HG03460 (cell line): ENCODE results near the gene CCDC78.
A peak's percentile ranks its signal among the peaks of the same experiment; 100 is the strongest.

Experiments used
- ATAC-seq: cut with Tn5 transposase; IDR thresholded peaks from one replicate; pipeline ENCODE4 v1.9.1; 2021; ENCODE audit not compliant: unreplicated experiment

The CCDC78 gene

DNA sequence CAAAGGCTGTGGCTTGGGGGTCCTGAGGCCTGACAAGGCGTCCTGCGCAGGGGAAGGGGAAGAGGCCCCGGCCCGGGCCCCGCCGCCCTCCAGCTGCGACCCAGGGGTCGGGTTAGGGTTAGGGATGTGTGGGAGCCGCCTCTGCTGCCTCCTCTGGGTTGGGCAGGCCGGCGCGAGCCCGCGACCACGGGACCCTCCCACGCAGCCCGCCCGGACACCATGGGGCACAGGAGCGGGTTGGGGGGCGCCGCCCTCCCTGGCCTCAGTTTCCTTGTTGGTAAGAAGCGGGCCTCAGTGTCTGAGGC, 14.2 kb upstream of the CCDC78 start:
- ATAC-seq, result peak; percentile 6

DNA sequence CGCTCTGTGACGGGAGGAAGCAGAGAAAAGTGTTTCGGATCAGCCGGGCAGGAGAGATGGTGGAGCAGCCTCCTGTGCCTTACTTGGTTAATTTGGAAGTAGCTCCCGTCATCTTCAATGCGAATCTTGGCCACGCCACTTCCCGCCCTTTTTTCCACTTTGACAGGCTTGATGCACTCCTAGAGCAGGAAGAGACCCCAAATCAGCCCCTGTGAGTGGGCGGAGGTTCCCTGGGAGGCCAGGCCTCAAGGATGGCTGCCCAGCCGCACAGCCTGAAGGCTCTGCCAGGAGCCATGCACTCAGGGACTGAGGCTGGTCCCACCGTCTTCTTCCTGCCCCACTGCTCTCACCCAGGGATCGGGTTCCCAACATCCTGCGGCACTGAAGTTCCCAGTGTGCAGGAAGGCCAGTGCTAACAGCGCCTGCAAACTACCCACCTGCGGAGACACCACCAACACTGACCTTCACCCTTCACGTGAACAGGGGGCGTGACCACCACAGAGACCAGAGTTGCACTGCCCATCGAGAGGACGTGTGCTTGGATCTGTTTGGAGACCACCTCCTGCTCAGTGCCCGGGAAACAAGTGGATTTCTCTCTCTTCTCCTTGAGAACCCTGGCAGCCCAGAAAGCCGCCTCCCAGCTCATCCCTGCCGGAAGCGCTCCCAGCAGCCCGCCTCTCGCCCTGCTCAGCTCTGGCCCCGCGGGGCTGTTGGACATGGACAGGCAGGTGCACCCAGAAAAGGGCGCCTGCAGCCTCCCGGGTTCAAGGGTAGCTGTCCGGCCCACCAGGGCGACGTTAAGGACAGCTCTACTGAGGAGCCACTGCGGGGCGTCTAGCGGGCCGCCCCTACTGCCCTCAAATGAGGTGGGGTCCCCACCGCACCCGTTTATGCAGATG, 13.6 kb upstream of the CCDC78 start:
- no peak for ATAC-seq

DNA sequence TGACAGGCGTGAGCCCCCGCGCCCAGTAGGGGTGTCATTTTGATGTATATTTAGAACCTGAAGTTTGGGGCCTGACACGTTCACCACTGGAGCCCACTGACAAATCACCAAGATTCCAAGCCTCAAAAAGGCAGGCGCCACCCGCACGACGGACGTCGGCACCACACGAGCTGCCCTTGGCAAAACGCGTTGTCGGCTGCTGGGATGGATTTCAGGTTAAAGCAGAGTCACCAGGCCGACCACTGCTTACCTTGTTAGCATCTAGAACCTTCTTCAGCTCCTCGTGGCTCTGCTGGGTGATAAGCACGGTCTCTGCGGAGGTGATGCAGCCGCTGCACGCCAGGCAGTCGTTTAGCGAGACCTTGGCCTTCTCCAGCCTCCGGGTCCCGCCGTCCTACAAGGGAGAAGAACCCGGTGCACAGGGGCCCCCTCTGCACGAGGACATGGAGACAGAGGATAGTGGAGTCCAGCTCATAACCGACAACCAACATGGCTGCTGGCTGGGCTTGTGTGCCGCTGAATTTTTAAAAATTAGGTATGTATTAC, 10.8 kb upstream of the CCDC78 start:
- ATAC-seq, result no peak

DNA sequence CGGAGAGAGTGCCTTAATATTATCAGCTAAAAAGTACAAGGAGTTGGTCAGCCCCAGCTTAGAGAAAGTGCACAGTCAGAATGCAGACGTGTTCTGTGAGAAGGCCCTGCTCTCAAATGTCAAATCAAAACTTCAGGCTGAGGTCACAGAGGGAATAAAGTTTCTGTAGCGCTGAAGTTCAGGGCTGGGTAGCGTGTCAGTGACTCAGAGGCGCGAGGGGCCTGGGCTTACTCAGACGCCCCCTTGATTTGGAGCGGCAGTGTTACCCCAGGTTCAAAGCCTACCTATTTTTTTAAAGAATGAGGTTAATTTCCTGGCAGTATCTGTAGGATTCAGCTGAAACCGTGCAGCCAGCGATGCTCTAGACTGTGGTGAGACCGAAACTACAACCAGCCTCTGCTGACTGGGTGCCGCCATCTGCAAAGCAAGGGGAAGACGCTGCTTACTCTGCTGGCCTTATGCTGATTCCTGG, 9.8 kb upstream of the CCDC78 start:
- ATAC-seq, result no peak

DNA sequence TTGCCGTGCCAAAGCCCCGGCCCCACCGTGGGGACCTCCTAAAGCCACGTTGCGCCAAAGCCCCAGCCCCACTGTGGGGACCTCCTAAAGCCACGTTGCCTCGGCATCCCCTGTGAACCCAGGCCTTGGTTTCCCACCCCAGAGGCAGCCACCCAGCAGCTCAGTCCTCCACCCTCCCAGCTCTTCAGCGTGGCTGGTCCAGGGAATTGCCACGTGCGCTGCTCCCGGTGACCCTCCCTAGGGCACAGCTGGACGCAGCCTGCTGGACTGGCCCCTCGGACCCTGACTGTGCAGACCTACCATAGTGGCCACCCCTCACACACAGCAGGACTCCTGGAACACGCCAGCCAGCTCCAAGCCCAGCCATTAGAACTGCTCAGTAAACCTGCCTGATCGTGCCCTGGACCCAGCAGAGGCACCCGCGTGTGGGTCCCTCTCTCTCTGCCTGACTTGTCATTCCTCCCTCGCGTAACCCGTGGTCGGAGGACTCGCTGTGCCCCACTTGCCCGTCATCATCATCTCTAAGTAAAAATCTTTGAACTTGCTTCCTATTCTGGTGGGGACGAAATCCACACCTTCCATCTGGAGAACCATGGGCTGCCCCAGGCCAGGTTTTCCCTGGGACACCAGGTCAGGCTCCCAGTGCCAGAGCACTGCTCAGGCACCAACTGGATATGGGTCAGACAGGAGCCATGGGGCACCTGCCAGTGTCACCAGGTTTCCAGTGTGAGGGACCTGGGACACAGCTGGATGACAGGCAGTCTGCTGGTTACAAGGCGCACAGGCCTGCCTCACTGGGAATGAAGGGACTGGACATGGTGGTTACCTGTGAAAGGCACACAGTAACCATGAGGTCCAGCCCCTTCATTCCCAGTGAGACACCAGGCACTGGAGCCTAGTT, 9.0 kb upstream of the CCDC78 start:
- ATAC-seq, result no peak

DNA sequence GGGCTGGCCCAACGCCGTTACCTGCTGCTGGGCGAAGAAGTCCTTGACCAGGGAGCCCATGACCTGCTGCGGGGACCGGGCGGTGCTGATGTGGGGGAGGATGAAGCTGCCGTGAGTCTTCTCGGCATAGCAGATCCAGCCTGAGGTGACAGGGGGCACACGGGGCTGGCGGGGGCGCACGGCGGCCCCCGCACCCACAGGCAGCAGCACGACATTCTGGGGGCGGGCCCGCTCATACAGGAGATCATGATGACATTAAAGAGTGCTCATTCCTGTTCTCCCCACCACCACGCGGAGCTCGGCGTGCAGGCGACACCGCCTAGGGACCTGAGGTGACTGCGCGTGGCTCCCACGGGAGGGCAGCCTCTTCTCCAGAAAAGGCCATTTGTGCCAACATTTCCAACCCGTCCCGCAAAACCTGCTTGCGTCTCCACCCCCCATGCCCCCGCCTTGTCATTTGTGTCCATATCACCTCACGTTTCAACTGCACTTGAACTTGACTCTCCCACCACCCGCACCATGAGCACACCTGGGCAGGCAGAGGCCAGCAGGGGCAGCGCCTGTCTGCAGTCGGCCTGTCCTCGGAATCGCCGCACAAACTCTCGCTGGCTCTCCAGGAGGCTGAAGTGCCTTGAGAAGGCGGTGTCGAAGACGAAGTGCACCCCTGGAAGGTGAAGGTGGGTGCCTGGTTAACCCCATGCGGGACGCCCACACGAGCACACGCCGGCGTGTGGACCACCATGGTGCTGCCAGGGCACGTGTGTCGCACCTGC, 8.2 kb upstream of the CCDC78 start:
- ATAC-seq, result no peak

DNA sequence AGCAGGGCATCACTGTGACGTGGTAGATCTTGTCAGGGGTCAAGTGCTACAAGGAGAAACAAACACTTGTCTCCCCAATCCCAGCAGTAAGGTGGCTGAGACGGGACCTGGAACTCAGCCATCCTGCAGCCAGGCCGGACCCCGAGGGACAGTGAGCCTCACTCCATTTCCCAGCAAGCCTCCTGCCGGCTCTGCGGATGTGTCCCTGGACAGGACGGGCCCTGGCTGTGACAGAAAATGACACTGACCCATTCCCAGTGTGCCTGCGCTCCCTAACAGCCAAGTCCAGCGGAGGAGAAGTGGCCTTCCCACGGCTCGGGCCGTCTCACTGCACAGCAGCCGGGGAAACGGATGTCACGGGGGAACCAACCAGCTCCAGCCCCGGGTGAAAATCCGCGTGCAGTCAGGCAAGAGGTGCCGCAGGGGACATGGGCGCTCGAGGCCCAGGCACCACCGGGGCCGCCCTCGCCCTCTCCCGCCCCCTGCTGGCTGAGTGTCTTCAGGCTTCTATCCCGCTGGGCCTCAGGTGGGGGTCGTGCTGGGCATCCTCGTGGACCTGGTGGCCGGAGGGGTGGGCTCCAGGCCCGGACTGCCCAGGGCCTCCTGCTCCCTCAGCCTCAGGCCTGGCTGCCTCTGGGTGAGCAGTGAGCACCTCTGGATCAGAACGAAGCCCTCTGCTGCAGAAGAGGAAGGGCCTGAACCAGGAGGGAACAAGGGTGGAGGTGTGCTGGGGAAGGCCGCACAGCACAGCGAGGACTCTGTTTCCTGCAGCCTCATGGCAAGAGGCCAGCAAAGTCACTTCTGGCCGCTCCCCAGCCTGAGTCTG, 7.4 kb upstream of the CCDC78 start:
- ATAC-seq, result no peak

DNA sequence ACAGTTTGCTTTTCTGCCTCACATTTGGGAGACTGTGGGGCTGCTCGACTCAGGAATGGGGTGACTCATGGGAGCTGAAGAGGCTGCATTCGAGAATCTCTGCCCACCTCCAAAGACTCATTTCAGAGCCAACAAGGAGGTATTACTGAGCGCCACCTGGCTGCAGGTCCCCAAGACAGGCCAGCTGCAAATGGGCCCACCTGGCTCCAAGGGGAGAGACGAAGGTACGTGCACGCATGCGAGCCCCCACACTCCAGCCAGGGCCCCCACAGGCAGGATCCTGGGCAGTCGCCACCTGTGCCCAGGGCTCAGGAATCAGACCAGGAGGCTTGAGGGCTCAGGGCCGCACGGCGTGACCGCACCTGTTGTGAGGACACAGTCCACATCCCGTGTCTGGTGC, 6.7 kb upstream of the CCDC78 start:
- no peak for ATAC-seq

DNA sequence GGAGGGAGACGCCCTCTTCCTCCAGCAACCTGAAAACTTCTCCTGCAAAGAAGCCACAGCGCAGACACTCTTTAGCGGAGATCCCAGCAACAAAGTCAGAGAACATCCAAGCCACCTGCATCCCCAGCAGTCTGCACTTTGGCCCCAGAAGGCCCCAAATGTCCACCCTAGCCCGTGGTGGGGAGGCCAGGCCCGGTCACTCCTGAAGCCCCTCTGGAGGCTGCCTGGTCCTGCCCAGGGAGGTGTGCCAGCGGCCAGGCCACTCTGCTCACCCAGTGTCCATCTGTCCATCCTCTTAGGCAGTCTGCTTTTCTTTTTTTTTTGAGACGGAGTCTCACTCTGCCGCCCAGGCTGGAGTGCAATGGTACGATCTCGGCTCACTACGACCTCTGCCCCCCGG, 6.1 kb upstream of the CCDC78 start:
- no peak for ATAC-seq

DNA sequence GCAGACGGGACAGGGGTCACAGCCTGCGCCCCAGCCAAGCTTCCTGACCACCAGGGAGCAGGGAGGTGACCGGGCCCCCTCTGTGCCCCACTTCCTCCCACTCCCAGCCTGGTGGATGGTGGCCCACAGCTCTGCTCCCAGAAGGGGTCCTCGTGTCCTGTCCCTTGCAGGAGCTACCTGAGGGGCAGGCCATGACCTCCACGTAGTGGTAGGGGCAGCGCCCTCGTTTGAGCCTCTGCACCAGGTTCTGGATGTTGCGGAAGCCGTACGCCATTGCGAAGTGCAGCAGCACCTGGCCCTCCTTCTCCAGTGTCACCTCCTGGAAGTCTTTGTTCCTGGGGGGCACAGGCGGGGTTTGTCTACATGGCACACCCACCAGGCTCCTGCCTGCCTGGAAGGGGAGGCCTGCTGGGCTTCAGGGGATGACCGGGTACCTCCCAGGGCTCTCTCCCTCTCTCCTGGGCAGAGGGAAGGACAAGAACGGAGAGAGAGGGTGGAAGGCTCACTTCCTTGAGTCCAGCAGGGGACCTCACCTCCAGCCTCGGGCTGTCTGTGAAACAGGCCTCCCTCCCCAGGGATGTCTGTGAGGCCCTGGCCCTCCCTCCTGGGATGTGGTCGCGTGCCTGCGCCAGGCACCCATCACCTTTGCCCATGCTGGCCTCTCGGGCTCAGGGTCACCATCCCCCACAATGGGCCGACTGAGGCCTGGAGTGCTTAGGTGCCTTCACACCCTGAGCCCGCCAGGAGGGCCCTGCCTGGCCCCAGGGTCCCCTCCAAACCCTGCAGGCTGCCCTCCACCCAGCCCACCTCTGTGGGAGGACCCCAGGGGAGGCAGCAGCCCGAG, 4.6 kb upstream of the CCDC78 start:
- ATAC-seq, result no peak

DNA sequence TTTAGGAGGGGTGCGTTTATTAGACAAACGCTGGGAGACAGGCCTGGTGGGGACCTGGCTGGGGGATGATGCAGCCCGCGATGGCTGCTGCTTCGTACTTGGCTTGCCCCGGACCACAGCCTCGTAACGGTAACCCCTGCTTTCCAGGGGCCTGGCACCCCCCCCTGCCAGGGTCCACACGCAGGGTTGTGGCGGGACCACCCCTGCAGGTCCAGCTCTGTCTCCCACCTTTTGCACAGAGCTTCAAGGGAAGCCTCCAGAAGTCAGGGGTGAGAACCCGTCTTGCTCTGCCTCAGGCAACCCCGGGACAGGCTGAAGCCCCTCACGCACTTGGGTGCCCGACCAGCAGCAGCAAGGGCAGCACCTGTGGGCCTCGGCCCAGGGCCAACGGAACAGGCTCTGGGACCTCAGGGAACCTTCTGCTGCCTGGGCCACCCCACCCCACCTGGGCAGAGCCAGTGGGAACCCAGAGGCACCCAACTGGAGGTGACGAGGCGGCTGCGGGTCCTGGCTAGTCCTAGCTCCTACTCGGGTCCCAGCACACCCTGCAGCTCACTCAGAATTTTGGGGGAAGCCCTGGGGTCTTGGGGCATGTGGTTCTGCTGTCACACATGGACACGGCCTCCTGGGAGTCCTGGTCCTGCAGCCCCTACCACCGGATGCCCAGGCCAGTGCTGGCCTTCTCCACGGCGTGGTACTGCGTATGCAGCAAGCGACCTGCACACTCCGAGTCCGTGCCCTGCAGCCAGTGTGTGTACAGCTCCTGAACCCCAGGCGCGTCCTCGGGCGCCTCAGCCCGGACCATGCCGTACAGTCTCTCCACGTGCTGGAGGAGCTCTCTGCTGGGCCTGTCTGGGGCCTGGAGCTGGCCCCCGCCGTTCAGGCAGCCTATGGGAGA, 3.8 kb upstream of the CCDC78 start:
- no peak for ATAC-seq

DNA sequence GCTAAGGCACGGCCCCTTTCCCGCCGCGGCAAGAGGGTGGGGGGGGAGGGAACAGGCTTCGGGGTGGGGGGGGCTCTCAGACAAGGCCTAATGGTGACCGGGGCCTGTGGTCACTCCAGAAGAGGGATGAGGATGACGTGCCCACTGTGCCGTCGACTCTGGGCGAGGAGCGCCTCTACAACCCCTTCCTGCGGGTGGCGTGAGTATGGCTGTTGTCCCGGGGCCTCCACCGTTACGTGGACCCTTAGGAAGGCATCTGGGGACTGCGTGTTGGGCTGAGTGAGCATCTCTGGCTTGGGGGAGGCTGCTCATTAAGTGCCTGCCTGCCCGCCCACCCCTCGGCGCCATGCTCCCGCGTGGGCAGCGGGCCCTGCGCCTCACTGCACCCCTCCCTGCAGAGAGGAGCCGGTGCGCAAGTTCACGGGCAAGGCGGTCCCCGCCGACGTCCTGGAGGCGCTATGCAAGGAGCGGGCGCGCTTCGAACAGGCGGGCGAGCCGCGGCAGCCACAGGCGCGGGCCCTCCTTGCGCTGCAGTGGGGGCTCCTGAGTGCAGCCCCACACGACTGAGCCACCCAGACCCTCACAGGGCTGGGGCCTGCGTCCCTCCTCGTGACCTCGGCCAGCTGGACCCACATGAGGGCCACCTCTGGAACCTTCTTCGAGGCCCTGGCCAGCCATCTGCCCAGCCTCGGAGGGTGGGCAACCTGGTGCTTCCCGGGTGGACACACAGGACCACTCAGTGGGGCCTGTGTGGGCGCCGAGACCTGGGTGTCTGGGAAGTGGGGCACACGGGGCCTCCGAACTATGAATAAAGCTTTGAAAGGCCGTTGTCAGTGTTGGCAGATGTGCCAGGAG, 2.9 kb upstream of the CCDC78 start:
- ATAC-seq, result no peak

DNA sequence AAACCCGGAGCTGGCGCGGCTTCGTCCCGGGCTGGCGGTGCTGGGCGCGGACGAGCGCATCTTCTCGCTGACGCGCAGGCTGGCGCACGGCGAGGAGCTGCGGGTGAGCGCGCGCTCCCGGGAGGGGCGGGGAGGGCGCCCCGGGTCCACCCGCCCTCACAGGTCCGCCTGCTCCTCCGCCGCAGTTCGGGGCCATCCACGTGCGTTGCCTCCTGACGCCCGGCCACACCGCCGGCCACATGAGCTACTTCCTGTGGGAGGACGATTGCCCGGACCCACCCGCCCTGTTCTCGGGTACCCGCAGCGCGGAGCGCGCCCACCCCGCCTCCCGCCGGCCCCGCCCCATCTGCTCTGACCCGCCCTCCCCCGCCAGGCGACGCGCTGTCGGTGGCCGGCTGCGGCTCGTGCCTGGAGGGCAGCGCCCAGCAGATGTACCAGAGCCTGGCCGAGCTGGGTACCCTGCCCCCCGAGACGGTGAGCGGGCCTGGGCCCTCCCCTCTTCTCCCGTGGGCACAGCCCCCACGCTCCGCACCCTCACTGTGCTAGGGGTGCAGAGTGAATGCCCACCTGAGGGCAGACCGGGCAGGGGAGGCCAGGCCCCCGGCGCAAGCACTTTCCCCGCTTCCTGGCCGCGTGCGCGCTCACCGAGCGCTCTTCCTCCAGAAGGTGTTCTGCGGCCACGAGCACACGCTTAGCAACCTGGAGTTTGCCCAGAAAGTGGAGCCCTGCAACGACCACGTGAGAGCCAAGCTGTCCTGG, 2.1 kb upstream of the CCDC78 start:
- peak; percentile 37 for ATAC-seq

DNA sequence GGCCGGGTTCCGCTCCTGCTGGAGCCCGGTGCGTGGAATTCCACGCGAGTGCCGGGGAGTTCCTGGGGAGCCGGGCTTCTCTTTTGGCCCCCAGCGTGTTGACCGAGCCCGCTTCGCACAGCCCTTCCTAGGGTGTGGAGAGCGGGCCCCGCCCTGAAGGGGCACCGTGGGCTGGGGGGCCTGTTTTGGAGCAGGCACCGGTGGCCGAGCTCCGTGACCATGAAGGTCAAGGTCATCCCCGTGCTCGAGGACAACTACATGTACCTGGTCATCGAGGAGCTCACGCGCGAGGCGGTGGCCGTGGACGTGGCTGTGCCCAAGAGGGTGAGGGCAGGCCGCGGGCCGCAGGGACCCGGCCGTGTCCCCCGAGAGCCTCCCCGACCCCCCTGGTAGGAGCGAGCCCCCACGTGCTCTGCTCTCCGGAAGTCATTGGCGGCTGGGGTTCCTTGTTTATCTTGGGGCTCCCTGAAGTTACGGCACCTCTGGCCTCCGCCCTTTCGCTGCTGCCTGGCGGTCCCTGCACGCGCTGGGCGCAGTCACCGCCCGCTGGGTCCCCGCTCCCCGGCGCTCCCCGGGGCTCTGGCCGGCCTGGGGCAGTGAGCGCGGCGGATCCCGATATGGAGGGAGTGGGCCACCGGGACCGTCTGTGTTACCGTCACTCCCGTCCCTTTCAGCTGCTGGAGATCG, 1.2 kb upstream of the CCDC78 start:
- peak; percentile 5 for ATAC-seq

DNA sequence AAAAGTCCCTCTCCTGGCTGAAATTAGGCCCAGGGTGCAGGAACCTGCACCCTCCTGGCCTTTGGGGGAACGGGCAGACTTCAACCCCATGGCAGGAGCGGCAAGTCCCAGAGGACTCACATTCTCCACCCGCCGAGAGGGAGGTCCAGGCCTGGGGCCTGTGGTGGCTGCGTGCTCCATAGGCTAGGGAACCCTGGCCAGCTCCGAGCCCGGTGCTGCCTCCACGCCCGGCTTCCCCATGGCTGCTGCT, 130 bp downstream of the CCDC78 start:
- no peak for ATAC-seq

DNA sequence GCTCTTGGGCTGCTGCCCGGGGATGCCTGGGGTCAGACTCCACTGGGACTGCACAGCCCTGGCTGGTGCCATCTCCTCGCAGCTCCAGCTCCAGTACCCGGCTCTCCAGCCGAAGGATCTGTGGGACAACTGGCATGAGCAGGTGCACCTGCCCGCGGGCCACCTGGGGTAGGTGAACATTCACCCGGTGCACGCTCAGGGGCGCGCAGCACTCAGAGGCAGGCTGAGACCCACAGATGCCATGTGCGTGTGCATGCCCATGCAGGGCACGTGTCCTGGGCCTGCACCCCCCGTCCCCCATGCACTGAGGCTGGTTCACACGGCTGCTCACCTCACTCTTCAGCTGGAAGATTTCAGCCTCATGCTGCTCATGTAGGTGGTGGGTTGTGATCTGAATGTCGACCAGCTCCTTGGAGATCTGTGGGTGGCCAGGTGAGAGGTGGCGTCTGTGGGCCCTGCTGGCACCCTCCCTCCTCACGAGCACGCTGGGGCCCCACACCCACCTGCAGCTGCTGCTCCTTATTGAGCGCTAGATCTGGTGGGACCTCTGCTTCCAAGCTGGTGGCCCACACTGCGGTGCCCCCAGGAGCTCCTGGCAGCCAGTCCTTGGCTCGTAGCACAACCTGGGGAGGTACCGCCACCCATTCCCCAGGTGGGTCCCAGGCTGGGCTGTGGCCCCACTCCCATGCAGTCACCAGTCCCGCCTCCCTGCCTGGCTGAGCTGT, 618 bp downstream of the CCDC78 start:
- ATAC-seq, result no peak
